Glomerular endothelial cell (primary cell): ENCODE results near the gene SMCO2. TPM values are rescaled to one million over a fixed set of nuclear protein-coding genes. Genes with fewer than 3 reads are reported as not detected.
A peak's percentile ranks its signal among the peaks of the same experiment; 100 is the strongest.
"Not testable (repeated sequence)": the region's sequence is repeated elsewhere in the genome, so short reads cannot be mapped to it uniquely, and the experiment has no call there.

Experiments used
- DNase-seq: peaks from one replicate; pipeline ENCODE4 v3.0.0-alpha.2; 2011; ENCODE audit warnings: low read depth, low spot score; ENCODE audit errors: extremely low read depth
- total RNA-seq: library from RNA; depleted of rRNA; stranded (reverse); fragments of >200 nt; gene quantifications from 2 replicates; pipeline ENCODE4 v1.2.3, GENCODE V29; 2015

SMCO2 gene
- total RNA-seq, 1 donor from 2014 or later = 0.88 TPM

DNA sequence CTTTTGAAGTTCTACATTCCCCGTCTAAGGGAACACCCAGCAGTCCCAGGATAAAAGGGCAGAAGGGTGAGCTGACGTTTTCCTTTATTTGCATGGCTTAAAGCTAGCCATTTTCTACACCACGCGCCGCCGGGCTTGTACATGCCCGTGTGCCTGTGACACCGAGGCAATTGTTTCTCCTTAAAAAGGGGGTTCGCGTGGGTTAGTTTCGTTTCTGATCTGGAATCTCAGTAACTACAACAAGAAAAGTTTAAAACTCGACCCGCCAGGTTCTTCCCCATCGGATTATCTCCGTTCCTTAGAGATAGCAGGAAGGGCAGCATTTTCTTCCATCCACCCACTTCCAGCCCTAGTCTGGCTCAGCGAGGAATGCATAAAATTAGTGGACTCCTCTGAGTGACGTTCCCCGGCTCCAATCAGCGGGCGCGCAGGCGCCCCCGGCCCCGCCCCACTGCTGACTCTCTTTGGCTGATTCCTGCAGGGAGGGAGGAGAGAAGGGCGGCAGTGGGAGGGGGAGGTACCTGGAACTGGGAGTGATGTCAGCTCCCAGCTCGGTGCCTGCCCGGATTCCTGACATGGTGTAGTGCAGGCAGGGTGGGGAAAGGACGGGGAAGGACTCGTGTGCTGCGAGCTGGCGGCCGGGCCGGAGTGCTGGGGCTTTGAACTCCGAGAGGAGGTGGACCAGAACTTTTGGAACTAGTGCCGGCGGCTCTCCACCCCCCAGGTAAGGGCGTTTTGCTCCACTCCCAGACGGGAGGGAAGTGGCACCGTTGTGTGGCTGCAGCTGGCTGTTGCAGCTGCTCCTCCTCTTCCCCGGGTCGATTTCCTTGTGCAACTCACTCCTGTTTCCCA lies 77.3 kb downstream of the SMCO2 start, which contains the start of gene PPFIBP1:
PPFIBP1 (plus strand) TSS at position 565 of the 852 bp plus-strand sequence. CDS start 109,191 bp downstream, outside the sequence.
- DNase-seq = peak; percentile 89

- no peak for DNase-seq
These were observed 77.9 kb downstream of the SMCO2 start for GRCh38 chr12:27524494-27524835.

- peak; percentile 75 for DNase-seq
These were observed 78.6 kb downstream of the SMCO2 start for GRCh38 chr12:27524839-27525753.

DNA sequence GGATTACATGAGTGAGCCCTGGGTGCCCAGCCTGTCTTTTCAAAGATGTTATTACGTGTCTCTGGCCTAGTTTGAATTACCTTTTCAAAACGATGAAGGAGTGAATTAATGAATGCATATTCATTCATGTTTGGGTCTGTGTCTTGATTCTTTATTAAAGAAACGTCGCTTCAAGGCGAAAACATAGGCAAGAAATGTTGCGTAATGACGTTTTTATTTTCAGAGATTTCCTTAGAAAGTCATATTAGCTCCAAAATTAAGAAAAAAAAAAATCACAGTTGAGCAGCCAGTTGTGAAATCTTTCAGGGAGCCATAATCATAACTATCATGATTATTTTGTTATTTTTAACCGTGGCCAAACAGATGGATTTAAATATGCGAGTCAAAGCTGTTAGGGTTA lies 81.0 kb downstream of the SMCO2 start:
- DNase-seq = no peak

DNA sequence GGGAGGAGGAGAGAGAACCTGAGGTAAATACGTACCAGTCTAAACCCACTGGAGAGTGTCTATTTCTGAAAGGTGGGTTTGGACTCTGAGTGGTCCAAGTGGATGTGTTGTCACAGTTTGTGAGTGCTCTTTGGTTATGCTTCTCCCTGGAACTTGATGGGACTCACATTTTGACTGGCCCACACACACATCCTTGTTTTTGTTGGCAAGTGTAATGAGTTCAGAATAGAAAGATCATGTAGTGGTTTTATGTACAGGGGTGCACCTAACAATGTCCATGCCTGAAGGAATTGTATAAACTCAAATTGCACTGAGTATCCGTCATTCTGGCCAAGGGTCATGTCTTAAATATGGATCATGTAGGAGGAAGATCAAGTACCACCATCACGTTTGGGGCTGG lies 82.3 kb downstream of the SMCO2 start:
- no peak for DNase-seq

- no peak for DNase-seq
These were observed 83.8 kb downstream of the SMCO2 start for GRCh38 chr12:27530157-27530922.

GRCh38 chr12:27531896-27532295 lies 85.4 kb downstream of the SMCO2 start:
- DNase-seq = no peak

GRCh38 chr12:27534060-27534764 lies 87.7 kb downstream of the SMCO2 start:
- no peak for DNase-seq

DNA sequence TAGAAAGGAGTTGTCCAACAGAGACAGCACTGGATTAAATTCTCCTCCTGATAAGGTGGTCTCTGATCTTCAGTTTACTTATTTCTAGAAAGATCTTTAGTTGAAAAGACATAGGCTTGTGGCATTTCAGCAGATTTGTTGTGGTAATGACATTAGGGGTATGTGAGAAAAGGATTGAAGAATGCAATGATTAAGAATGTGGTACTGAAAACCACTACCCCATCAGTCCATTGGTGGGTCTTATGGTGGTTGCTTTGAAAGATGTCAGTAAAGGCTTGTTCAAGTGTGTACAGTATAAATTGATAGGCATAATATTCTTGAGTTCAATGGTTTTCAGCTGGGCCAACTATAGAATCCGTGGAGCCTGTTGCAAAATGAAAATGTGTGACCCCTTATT lies 88.2 kb downstream of the SMCO2 start:
- no peak for DNase-seq

GRCh38 chr12:27535318-27535717 lies 88.8 kb downstream of the SMCO2 start:
- DNase-seq = no peak

DNA sequence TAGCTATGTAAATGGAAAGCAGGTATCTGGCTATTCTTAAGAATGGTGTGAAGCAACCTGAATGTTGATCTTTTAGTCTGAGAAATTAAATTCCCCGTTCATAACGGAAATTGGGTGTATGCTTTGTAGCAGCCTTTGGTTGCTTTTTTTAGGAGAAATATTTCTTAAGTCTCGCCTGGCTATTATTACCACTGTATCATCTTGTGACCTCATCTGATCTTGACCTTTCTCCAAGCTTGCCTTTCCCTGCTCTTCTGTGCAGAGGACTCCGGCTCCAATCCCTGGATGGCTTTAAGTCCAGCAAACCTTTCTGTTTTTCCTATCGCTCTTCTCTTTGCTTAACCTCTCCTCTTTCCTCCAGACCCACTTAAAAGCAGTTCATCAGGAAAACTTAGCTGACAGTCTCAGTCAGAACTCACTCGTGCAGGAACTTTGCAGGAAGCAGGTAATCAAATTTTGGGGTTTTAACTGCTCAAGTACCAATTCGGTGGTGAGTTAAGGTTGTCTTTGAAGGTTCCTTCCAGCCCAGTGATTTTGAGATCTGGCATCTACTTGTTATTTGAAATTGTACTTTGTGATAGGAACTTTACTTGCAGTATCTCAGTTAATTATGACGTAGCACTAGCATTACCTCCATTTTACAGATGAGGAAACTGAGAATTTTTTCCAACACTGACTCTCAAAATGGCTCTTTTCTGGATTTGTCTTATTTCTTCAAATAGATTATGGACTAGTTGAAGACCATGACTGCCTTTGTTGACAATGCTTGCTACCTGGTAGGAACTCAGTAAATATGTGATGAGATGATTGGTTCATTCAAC lies 91.5 kb downstream of the SMCO2 start:
- no peak for DNase-seq

DNA sequence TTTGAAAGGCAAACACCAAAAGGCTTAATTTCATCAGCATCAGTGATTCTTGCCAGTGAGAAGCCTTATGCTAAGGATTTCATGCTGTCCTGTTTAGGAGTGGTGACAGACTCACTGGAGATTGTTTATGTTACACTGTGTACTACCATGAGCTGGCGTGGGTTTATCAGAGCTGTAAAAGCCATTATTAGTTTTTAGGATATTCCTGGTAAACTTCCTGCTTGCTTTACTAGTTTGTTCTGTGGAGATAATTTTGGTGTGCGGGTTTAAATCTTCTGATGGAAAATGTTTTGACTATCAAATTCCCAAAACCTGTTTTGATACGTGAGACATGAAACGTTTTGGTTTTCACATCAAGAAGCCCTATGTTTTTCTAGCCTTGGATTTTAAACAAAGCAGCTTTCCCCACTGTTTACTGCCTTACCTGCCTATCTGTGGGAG lies 92.7 kb downstream of the SMCO2 start:
- no peak for DNase-seq

DNA sequence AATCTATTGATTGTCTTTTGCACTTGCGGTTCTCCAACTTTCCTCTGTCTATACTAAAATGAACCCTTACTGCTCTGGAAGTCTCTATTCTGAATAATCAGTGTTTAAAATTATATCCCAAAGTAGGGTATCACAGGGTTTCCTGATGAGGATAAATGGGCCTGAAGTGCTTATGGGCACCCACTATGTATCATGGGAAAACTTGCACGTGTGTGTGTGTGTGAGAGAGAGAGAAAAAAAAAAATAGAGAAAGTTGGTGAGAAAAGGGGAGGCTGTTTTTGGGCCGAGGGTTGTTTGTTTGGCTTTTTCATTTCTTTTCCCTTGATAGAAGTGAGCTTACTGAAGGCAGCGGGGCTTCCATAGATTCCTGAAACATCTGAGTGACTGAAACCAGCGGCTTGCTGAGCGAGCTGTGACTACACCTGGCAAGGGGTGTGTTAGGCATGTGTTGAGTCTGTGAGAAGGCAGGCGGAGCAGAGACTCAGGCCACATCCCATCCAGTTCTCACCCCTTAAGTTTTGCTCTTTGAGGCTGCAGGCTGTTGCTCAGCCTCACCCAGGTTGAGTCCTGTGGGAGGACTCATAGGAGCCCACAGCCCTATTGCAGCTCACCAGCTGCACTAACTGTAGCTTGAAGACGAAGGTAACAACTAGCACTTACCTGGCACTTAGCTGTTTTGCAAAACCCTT lies 94.6 kb downstream of the SMCO2 start:
- no peak for DNase-seq

GRCh38 chr12:27542628-27543027 lies 96.1 kb downstream of the SMCO2 start:
- DNase-seq = no peak

DNA sequence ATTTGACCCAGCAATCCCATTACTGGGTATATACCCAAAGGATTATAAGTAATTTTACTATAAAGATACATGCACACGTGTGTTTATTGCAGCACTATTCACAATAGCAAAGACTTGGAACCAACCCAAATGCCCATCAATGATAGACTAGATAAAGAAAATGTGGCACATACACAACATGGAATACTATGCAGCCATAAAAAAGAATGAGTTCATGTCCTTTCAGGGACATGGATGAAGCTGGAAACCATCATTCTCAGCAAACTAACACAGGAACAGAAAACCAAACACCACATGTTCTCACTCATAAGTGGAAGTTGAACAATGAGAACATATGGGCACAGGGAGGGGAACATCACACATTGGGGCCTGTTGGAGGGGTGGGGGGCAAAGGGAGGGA lies 98.3 kb downstream of the SMCO2 start:
- DNase-seq = not testable (repeated sequence)

DNA sequence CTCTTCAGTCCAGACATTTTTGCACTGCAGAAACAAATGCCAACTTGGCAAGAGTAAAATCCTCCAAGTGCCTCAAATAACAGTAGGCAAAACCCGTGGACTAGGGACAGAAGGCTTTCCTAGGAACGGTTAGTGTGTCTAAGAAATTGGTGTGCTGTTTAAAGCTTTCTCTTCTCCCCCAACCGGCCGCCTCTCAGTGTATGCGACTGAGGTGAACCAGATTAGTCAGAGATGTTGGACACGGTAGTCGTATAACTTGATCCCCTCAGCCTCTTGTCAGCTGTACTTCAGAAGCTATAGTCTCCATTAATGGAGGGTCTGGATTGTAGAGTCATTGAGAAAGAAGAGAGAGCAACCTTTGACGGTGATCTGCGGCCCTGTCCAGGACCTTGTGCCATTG lies 99.1 kb downstream of the SMCO2 start:
- no peak for DNase-seq

DNA sequence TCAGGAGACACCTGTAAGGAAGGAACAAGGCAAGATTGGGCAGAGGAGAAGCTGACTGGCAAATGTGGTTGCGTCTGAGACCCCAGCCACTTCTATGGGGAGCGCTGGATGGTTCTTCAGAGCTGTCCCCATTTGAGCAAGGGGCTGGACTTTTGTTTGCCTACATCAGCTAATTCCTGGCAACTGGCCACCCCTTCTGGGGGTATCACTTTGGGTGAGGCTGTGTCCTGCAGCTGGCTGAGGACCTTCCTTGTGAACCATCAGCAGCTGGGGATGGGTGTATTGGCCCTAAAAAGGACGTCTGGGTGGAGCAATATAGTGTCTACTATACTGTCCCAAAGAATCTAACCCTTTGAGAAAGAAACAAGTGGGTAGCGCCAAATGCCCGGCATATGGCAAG lies 101.1 kb downstream of the SMCO2 start:
- no peak for DNase-seq

- DNase-seq = no peak
These were observed 102.0 kb downstream of the SMCO2 start for GRCh38 chr12:27548301-27549199.
